ENCODE results near the gene GRHL1.

- TF ChIP-seq POLR2AphosphoS5 (IDR thresholded peaks at IDR 0.05; ENCODE audit: low read depth, low read length) (no peak), SIN3A (IDR thresholded peaks at IDR 0.05; ENCODE audit: borderline replicate concordance, insufficient read depth, low read length) (no peak), REST (IDR thresholded peaks at IDR 0.05; ENCODE audit: insufficient read depth in 1 of 2, low read depth in 2 of 2, low read length in 2 of 2) (no peak)
These were observed 42.1 kb downstream of the GRHL1 start for GRCh38 chr2:9993488-9994165.
